GM21786 (cell line): ENCODE data around the gene MTO1.
"Not testable (repeated sequence)": the region's sequence is repeated elsewhere in the genome, so short reads cannot be mapped to it uniquely, and the experiment has no call there.

Experiments used
- ATAC-seq: cut with Tn5 transposase; IDR thresholded peaks from one replicate; pipeline ENCODE4 v1.9.1; 2021; ENCODE audit not compliant: unreplicated experiment

The MTO1 gene, protein sequence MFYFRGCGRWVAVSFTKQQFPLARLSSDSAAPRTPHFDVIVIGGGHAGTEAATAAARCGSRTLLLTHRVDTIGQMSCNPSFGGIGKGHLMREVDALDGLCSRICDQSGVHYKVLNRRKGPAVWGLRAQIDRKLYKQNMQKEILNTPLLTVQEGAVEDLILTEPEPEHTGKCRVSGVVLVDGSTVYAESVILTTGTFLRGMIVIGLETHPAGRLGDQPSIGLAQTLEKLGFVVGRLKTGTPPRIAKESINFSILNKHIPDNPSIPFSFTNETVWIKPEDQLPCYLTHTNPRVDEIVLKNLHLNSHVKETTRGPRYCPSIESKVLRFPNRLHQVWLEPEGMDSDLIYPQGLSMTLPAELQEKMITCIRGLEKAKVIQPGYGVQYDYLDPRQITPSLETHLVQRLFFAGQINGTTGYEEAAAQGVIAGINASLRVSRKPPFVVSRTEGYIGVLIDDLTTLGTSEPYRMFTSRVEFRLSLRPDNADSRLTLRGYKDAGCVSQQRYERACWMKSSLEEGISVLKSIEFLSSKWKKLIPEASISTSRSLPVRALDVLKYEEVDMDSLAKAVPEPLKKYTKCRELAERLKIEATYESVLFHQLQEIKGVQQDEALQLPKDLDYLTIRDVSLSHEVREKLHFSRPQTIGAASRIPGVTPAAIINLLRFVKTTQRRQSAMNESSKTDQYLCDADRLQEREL

DNA sequence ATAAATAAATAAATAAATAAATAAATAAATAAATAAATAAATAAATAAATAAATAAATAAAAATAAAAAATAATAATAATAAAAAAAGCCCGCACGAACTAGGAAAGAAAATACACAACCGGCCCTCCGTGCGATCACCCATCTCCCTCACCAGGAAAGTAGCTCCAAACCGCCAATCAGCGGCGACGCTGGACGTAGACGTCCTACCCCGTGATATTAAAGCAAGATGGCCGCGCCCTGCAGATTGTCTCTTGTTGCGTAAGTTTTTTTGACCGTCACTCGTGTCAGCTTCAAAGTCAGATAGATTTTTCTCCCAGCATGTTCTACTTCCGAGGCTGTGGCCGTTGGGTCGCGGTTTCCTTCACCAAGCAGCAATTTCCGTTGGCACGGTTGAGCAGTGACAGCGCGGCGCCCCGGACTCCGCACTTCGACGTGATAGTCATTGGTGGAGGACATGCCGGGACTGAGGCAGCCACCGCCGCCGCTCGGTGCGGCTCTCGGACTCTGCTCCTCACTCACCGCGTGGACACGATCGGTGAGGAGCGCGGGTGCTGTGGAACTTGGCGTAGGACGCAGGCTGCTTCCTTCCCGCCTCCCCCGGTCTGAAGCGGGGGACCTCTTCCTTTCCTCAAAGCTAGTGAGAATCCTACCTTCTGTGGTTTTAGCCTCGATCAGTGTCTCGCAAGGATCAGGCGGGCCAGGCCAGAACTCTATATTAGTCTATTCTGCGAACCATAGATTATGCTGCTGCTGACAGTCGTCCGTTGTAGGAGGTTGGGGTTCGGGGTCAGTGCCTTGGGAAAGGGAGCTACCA is at the start of gene MTO1:
MTO1 (plus strand) TSS at position 201 of the 814 bp plus-strand sequence; CDS start at position 319, 118 bp downstream.
- ATAC-seq = peak; percentile 97

- ATAC-seq = no peak
Observed at GRCh38 chr6:73413102-73413501, 48.4 kb upstream of the MTO1 start.

GRCh38 chr6:73418081-73418741 is 43.3 kb upstream of the MTO1 start:
- no peak for ATAC-seq

DNA sequence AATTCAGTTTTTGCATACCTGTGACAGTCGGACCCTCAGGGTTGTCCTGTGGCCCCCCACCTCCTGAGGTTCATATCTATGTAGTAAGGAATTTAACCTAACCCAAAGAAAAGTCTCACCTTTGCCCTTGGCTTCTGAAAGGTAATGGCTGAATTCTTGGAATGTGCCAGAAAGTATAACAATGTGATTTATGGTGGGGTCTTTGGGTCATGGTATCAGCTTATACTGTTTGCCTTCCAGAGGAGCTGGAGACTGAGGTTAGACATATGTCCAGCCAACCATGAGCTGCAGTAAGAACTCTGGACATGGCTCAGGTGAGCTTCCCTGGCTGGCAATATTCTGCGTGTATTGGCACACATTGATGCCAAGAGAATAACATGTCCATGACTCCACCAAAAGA is 40.0 kb upstream of the MTO1 start:
- ATAC-seq = no peak

- no peak for ATAC-seq
Observed at GRCh38 chr6:73435236-73435635, 26.3 kb upstream of the MTO1 start.

GRCh38 chr6:73443555-73443954 is 18.0 kb upstream of the MTO1 start:
- no peak for ATAC-seq

DNA sequence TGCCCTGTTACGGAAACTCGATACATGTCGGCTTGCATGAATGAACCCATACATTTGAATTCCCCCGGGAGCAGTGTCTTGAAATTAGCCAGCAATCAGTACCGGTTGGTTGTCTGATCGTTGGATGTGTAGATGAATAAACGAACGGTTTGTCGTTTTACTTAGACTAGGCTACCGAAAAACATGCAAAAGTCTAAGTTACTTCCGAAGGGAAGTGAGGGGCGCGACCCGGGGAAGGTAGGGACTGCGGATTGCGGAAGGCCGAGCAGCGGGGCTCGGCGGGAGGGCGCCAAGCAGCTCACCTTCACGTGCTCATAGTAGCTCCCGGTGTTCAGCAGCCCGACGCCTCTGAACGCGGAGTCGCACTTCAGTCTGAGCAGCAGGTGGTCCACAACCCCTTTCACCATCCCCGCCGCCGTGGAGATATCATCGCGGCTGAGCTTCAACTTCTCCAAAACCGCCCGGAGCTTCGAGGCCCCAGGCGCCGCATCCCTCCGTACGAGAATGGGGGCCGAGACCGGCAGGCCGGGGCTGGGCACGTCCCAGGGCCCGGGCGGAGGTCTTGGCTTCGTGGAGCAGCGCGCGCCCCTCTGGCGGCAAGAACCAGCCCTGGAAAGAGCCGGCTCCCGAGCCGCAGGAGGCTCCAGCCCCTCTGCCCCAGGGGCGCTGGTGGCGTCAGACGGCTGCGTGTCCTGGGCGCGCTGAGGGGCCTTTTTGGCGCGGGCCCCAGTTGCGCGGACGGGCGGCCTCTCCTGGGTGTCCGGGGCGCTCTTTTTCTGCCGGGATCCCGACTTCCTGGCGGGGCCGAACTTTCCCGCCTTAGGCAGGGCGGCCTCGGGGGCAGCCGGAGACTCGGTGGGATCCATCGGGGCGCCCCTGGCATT is 10.1 kb upstream of the MTO1 start:
- peak; percentile 47 for ATAC-seq

DNA sequence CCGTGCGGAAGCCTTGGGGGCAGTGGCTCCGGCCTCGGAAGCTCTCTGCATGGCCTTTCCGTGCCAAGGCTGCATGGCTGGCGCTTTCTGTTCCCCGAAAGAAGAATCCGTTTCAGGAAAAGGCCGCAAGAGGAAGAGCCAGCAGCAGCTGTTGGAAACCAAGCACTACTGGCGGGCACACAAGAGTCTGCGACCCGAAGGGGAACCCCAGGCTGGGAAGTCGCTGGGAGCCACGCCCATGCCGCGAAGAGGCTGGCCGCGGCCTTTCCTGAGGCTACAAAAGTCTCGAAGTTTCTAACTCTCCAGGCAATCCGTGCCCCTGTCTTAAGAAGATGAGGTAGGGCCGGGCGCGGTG is 9.5 kb upstream of the MTO1 start, which contains the start of gene CGAS:
CGAS (minus strand) TSS at position 191 of the 355 bp plus-strand sequence; CDS start at position 75, 116 bp downstream.
- peak; percentile 82 for ATAC-seq

- no peak for ATAC-seq
Observed at GRCh38 chr6:73455865-73456629, 5.5 kb upstream of the MTO1 start.

GRCh38 chr6:73459474-73459873 is 2.1 kb upstream of the MTO1 start:
- ATAC-seq = not testable (repeated sequence)

GRCh38 chr6:73460056-73460455 is 1.5 kb upstream of the MTO1 start:
- ATAC-seq = no peak

DNA sequence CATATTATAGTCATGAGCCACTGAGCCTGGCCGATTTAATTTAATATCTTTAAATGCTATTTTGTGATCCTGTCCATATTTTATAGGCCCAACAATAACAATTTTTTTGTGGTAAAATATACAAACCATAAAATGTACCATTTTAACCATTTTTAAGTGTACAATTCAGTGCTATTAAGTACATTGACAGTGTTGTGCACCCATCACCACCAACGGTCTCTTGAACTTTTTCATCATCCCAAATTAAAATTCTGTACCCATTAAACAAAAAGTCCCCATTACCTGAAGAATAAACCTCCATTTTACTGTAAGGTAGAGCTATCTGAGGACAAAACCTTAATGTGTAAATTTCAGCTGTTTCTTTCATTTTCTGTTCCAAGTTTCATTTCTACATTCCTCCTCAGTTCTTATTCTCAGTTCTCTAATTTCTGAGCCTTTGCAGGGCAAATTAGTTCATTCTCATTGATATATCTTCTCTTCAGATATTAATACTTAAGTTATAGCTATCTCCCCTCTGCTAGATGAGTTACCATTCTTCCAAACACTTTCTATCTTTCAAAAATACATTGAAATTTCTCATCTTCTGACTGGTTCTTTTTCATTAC is 10.3 kb downstream of the MTO1 start:
- ATAC-seq = peak; percentile 94

DNA sequence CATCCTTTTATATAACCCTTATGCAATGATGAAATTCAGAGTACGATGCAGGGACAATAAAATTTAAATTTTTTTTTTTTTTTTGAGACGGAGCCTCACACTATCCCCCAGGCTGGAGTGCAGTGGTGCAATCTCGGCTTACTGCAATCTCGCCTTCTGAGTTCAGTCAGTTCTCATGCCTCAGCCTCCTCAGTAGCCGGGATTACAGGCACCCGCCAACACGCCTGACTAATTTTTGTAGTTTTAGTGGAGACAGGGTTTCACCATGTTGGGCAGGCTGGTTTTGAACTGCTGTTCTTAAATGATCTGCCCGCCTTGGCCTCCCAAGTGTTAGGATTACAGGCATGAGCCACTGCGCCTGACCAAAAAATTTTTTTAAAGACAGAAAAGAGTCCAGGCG is 15.2 kb downstream of the MTO1 start:
- no peak for ATAC-seq

DNA sequence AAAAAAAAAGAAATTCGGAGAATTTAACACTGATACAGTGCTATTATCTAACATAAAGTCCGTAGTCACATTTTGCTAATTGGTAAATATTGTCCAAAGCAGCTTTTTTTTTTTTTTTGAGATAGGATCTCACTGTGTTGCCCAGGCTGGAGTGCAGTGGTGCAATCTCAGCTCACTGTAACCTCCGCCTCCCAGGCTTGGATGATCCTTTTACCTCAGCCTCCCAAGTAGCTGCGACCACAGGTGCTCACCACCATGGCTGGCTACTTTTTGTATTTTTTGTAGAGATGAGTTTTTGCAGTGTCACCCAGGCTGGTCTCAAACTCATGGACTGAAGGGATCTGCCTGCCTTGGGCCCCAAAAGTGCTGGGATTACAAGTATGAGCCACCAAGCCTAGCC is 15.9 kb downstream of the MTO1 start:
- ATAC-seq = no peak

- ATAC-seq = no peak
Observed at GRCh38 chr6:73481969-73482368, 20.4 kb downstream of the MTO1 start.

DNA sequence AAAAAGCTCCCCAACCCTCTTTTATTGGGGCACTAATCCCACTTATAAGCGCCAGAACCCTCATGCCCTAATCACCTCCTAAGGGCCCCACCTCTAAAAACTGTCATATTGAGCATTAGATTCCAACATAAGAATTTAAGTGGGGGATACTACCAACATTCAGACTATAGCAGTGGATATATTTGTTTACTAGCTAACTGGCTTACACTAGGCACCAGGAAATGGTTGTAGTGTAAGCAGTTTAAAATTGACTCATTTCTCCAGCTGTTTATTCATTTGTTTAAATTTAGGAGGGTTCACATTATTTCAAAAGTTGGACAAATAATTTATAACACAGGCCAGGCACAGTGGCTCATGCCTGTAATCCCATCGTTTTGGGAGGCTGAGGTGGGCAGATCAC is 22.9 kb downstream of the MTO1 start:
- ATAC-seq = no peak

GRCh38 chr6:73487473-73487872 is 25.9 kb downstream of the MTO1 start:
- no peak for ATAC-seq

- ATAC-seq = no peak
Observed at GRCh38 chr6:73491377-73491776, 29.8 kb downstream of the MTO1 start.

DNA sequence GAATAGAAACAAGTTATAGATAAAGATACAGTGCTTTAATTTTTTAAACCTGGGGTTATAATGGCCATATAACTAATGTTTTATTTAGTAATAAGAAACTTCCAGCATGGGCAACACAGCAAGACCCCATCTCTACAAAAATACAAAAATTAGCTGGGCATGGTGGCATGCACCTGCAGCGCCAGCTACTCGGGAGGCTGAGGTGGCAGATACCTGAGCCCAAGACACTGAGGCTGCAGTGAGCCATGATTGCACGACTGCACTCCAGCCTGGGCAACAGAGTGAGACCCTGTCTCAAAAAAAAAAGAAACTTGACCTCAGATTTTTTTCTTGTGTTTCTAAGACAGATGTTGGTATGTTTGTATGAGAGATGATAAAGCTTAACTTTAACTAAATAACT is 36.4 kb downstream of the MTO1 start:
- no peak for ATAC-seq
